Measurements from ENCODE around the gene TTC6. TPM values are rescaled to one million over a fixed set of nuclear protein-coding genes. Genes with fewer than 3 reads are reported as not detected.

TTC6 gene
- total and polyA plus RNA-seq, 10 of the 15 experiments (the other 5 are each of a cell fraction or from before 2014, with no cell fraction given): not detected

DNA sequence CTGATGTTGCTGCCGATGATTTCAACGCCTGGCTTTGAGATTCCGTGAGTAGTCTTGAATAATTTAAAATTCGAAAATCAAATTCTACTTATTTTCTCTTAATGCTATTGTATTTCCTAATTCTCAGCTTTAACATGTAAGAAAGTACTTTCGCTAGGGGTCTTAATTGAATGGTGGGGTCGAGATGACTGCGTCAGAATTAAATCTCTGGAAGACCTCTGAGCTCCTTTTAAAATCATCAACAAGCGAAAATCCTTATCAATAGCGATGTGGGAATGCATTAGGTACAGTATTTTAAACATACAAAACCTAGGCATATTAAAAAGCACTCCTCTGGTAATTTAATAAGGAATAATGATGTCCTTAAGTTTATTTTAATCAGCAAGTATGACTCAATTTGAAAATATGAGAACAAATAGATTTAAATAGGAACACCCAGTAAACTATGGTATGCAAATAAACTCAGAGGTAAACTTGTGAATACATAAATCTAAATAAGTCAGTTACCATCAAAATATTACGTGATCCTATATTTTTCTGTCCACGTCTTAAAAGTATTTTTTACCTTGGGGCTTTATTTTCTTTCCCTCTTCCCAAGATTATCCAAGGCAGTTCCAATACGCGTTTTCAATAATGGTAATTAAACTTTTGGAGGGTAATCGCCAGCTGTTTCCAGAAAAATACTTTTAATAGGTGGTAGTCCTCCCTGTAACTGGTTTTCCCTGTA is 1.8 kb upstream of the TTC6 start (continued):
- TF ChIP-seq, protein P1, sequence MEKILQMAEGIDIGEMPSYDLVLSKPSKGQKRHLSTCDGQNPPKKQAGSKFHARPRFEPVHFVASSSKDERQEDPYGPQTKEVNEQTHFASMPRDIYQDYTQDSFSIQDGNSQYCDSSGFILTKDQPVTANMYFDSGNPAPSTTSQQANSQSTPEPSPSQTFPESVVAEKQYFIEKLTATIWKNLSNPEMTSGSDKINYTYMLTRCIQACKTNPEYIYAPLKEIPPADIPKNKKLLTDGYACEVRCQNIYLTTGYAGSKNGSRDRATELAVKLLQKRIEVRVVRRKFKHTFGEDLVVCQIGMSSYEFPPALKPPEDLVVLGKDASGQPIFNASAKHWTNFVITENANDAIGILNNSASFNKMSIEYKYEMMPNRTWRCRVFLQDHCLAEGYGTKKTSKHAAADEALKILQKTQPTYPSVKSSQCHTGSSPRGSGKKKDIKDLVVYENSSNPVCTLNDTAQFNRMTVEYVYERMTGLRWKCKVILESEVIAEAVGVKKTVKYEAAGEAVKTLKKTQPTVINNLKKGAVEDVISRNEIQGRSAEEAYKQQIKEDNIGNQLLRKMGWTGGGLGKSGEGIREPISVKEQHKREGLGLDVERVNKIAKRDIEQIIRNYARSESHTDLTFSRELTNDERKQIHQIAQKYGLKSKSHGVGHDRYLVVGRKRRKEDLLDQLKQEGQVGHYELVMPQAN (conservative IDR thresholded peaks at IDR 0.05): no peak
- TF ChIP-seq IRF3 (IDR thresholded peaks at IDR 0.05) (no peak), MXI1 (IDR thresholded peaks at IDR 0.05; ENCODE audit: low read depth, low read length) (no peak), ATF7 (IDR thresholded peaks at IDR 0.05; ENCODE audit: low read depth) (no peak), HDAC6 (IDR thresholded peaks at IDR 0.05; ENCODE audit: unreplicated experiment) (no peak), TBL1XR1 (IDR thresholded peaks at IDR 0.05; ENCODE audit: low read depth, low read length) (no peak), POLR2A (IDR thresholded peaks at IDR 0.05; ENCODE audit: low read depth, low read length) (no peak), GATAD2B (conservative IDR thresholded peaks at IDR 0.05; ENCODE audit: low read depth) (no peak), HCFC1 (IDR thresholded peaks at IDR 0.05; ENCODE audit: low read length) (no peak)
- TF ChIP-seq, protein P2, sequence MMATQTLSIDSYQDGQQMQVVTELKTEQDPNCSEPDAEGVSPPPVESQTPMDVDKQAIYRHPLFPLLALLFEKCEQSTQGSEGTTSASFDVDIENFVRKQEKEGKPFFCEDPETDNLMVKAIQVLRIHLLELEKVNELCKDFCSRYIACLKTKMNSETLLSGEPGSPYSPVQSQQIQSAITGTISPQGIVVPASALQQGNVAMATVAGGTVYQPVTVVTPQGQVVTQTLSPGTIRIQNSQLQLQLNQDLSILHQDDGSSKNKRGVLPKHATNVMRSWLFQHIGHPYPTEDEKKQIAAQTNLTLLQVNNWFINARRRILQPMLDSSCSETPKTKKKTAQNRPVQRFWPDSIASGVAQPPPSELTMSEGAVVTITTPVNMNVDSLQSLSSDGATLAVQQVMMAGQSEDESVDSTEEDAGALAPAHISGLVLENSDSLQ (IDR thresholded peaks at IDR 0.05): no peak

Measured in GM12878 (cell line).